EH (cell line): ENCODE data around the gene ASTN1.

Experiments used
- DNase-seq: peaks from one replicate; pipeline ENCODE4 v3.0.0-alpha.2; 2015; ENCODE audit warnings: low read depth

The ASTN1 gene

GRCh38 chr1:176837708-176838107 lies 326.8 kb downstream of the ASTN1 start:
- no peak for DNase-seq

- no peak for DNase-seq
Measured at GRCh38 chr1:176831150-176831549, 333.4 kb downstream of the ASTN1 start.

- DNase-seq = no peak
Measured at GRCh38 chr1:176829261-176829660, 335.3 kb downstream of the ASTN1 start.

GRCh38 chr1:176826265-176826664 lies 338.2 kb downstream of the ASTN1 start:
- no peak for DNase-seq

- no peak for DNase-seq
Measured at GRCh38 chr1:176820391-176821031, 344.0 kb downstream of the ASTN1 start.

GRCh38 chr1:176816232-176816631 lies 348.3 kb downstream of the ASTN1 start:
- DNase-seq = no peak

- DNase-seq = no peak
Measured at GRCh38 chr1:176815621-176816020, 348.9 kb downstream of the ASTN1 start.

GRCh38 chr1:176811511-176812288 lies 352.8 kb downstream of the ASTN1 start:
- DNase-seq = no peak

GRCh38 chr1:176809292-176809691 lies 355.2 kb downstream of the ASTN1 start:
- DNase-seq = no peak
